PFSK-1 (cell line): Measurements from ENCODE around the gene SLC2A1. TPM values are rescaled to one million over a fixed set of nuclear protein-coding genes. Genes with fewer than 3 reads are reported as not detected.
A peak's percentile ranks its signal among the peaks of the same experiment; 100 is the strongest.

ENCODE experiments used
- FOXP2 ChIP-seq: optimal IDR thresholded peaks from 2 replicates; pipeline ENCODE3; 2011; ENCODE audit warnings: borderline replicate concordance, control low read depth, inconsistent platforms; ENCODE audit not compliant: insufficient read depth; ENCODE audit errors: extremely low read length, extremely low read depth
- POLR2AphosphoS5 ChIP-seq: IDR thresholded peaks from 2 replicates; pipeline ENCODE4 v1.6.1; 2012; ENCODE audit warnings: low read depth, mild to moderate bottlenecking, control low read depth, low read length, moderate library complexity
- REST ChIP-seq, 2 experiments: IDR thresholded peaks; 2 replicates each; pipeline versions ENCODE4 v1.6.1 to v1.8.0; 2011 to 2012; ENCODE audit warnings: low read depth in 2 of 2, low read length in 2 of 2, control low read depth in 1 of 2, inconsistent platforms in 1 of 2, mild to moderate bottlenecking in 1 of 2, moderate library complexity in 1 of 2; ENCODE audit not compliant: insufficient read depth in 1 of 2
- SIN3A ChIP-seq: IDR thresholded peaks from 2 replicates; pipeline ENCODE4 v1.6.1; 2012; ENCODE audit warnings: mild to moderate bottlenecking, low read length, moderate library complexity, borderline replicate concordance; ENCODE audit not compliant: insufficient read depth
- TAF1 ChIP-seq: IDR thresholded peaks from 2 replicates; pipeline ENCODE4 v1.6.1; 2012; ENCODE audit warnings: low read length, control low read depth, borderline replicate concordance; ENCODE audit not compliant: insufficient read depth
- polyA plus RNA-seq: library from polyadenylated mRNA; unstranded; fragments of >200 nt; gene quantifications from one replicate; pipeline ENCODE4 v1.2.1, GENCODE V29; 2012; ENCODE audit warnings: low read depth, missing spikeins; ENCODE audit not compliant: insufficient read length

The SLC2A1 gene
- polyA plus RNA-seq, result 37.4 TPM

- TF ChIP-seq TAF1 (peak; percentile 89), SIN3A (0 out of 2 replicates have a peak, but pooled peaks have one; percentile 42), POLR2AphosphoS5 (peak; percentile 51; the same call in 1 of the 2 replicates), FOXP2 (peak; percentile 56), REST (IDR thresholded peaks at IDR 0.05; ENCODE audit: insufficient read depth in 1 of 2, low read depth in 2 of 2, low read length in 2 of 2) (no peak)
These were observed at the start of gene SLC2A1 for GRCh38 chr1:42958488-42959319. Gene SLC2A1 (minus strand): TSS chr1:42958868. CDS start chr1:42958651, 217 bp downstream.

DNA sequence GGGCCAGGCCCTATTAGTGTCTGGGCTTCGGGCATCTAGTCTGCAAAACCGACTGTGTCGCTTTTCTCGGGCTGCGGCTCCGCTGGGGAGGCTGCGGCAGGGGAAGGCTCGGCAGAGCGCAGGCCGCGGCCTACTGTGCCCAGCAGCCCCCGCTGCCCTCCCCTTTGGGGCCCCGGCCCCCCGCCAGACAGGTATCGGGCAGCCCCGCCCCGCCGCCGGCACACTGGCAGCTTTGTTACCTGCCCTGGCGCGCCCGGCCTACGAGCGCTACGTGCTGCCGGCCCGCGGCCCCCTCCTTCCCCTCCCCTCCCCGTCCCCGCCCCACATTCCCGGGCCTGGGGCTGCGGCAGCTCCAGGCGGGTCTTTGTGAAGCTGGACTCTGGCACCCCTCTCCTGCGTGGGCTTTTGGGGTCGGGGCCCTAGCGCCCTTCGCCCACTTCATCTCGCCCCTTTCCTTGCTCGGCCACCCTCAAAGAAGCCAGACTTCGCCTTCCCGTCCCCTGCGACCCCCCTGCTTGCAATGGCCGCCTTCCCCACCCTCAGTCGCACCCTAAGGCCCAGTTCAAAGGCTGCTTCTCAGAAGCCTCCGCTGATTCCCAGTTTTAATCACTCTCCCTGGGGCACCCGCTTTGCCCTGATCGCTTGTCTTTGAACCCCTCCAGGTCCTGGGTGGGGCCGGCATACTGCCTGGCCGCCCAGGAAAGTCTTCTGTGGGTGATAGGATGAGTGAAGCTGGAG is 48.9 kb upstream of the SLC2A1 start:
- TF ChIP-seq REST (IDR thresholded peaks at IDR 0.05; ENCODE audit: insufficient read depth in 1 of 2, low read depth in 2 of 2, low read length in 2 of 2) (no peak), SIN3A (no peak), POLR2AphosphoS5 (no peak), FOXP2 (no peak), TAF1 (no peak)

GRCh38 chr1:43005460-43006361 is 47.0 kb upstream of the SLC2A1 start:
- TF ChIP-seq REST (IDR thresholded peaks at IDR 0.05; ENCODE audit: insufficient read depth in 1 of 2, low read depth in 2 of 2, low read length in 2 of 2) (no peak), SIN3A (no peak), FOXP2 (no peak), TAF1 (no peak), POLR2AphosphoS5 (no peak)

- TF ChIP-seq SIN3A (no peak), POLR2AphosphoS5 (no peak), FOXP2 (no peak), REST (IDR thresholded peaks at IDR 0.05; ENCODE audit: insufficient read depth in 1 of 2, low read depth in 2 of 2, low read length in 2 of 2) (no peak), TAF1 (no peak)
These were observed 46.2 kb upstream of the SLC2A1 start for GRCh38 chr1:43004587-43005459.
